OCI-LY7 (cell line): Measurements from ENCODE around the gene ARHGEF3. TPM values are rescaled to one million over a fixed set of nuclear protein-coding genes. Genes with fewer than 3 reads are reported as not detected.
A peak's percentile ranks its signal among the peaks of the same experiment; 100 is the strongest.

Experiments
- BruUV-seq: library from RNA; stranded (reverse); fragments of 400-500 nt; replicated peaks from 2 replicates; lab custom pipeline; 2021; lab: Mats Ljungman, UMichigan
- CTCF ChIA-PET: fragments of 300-600 bp; sonication (Branson Sonifier 250); formaldehyde crosslinking; loops from one replicate; lab custom pipeline; 2022; ENCODE audit warnings: antibody characterized with exemption; ENCODE audit not compliant: unreplicated experiment; lab: Charles Lee
- POLR2A ChIA-PET: fragments of 300-600 bp; sonication (Branson Sonifier 250); formaldehyde crosslinking; loops from one replicate; lab custom pipeline; 2022; ENCODE audit warnings: antibody characterized with exemption; lab: Charles Lee
- DNase-seq: peaks from one replicate; pipeline ENCODE4 v3.0.0-alpha.2; 2015; ENCODE audit warnings: low spot score
- H2AFZ ChIP-seq: fragments of 200-600 bp; sonication (generic), shearing (Covaris generic); 2 replicates; pipeline ENCODE4 v1.6.1; 2014; ENCODE audit warnings: mild to moderate bottlenecking, antibody characterized with exemption, low read length, moderate library complexity
- H3K27ac ChIP-seq: fragments of 200-600 bp; sonication (generic); 2 replicates; pipeline ENCODE4 v1.5.1; 2014; ENCODE audit warnings: mixed run types, low read depth, mild to moderate bottlenecking, moderate library complexity, low read length, inconsistent platforms; ENCODE audit not compliant: poor library complexity, severe bottlenecking
- H3K36me3 ChIP-seq: fragments of 200-600 bp; sonication (generic); 2 replicates; pipeline ENCODE4 v1.6.1; 2014; ENCODE audit warnings: mild to moderate bottlenecking, antibody characterized with exemption, low read length, moderate library complexity, mixed read lengths; ENCODE audit not compliant: insufficient read depth
- H3K4me1 ChIP-seq: fragments of 200-600 bp; sonication (generic); 2 replicates; pipeline ENCODE4 v1.5.1; 2014; ENCODE audit warnings: mild to moderate bottlenecking, low read length; ENCODE audit not compliant: insufficient read depth, poor library complexity, severe bottlenecking
- H3K4me2 ChIP-seq: fragments of 200-600 bp; sonication (generic); 2 replicates; pipeline ENCODE4 v1.6.1; 2014; ENCODE audit warnings: mild to moderate bottlenecking, low read length
- H3K4me3 ChIP-seq: fragments of 200-600 bp; sonication (generic); 2 replicates; pipeline ENCODE4 v1.5.1; 2014; ENCODE audit warnings: mild to moderate bottlenecking, low read depth, low read length; ENCODE audit not compliant: poor library complexity, severe bottlenecking
- H3K79me2 ChIP-seq: fragments of 200-600 bp; sonication (generic); 2 replicates; pipeline ENCODE4 v1.6.1; 2016; ENCODE audit warnings: low read depth, mild to moderate bottlenecking, low read length, moderate library complexity, mixed read lengths; ENCODE audit not compliant: insufficient read depth
- H3K9me2 ChIP-seq: fragments of 200-600 bp; sonication (generic); 2 replicates; pipeline ENCODE4 v1.6.1; 2016; ENCODE audit warnings: mild to moderate bottlenecking, low read length, mixed read lengths; ENCODE audit not compliant: insufficient read depth
- H3K9me3 ChIP-seq: fragments of 200-600 bp; sonication (generic); 2 replicates; pipeline ENCODE4 v1.6.1; 2014; ENCODE audit warnings: mild to moderate bottlenecking, mixed run types, low read length, mixed read lengths
- H4K20me1 ChIP-seq: fragments of 200-600 bp; sonication (generic); 2 replicates; pipeline ENCODE4 v1.6.1; 2014; ENCODE audit warnings: mild to moderate bottlenecking, antibody characterized with exemption, low read length, moderate library complexity, mixed read lengths; ENCODE audit not compliant: insufficient read depth
- EZH2phosphoT487 ChIP-seq: fragments of 200-600 bp; sonication (generic); IDR thresholded peaks from 2 replicates; pipeline ENCODE4 v1.6.1; 2018; ENCODE audit warnings: low read depth, borderline replicate concordance, mild to moderate bottlenecking, mixed run types, antibody characterized with exemption, low read length, moderate library complexity, mixed read lengths
- intact Hi-C: fragments of 100-400 bp; cut with micrococcal nuclease; formaldehyde crosslinking; loops from one replicate; pipeline ENCODE4 v1.10.0; 2022; ENCODE audit not compliant: unreplicated experiment
- total RNA-seq, 2 experiments: library from RNA; depleted of rRNA in 1 of 2; stranded (reverse); fragments of >200 nt in 1 of 2; shearing (Covaris generic) in 1 of 2; gene quantifications; 2 replicates each; pipeline ENCODE4 v1.2.3, GENCODE V29; 2014 to 2022
- TF ChIP-seq, protein P1 (sequence below): fragments of 200-600 bp; sonication (generic); conservative IDR thresholded peaks from 2 replicates; pipeline ENCODE4 v1.5.1; 2014; ENCODE audit warnings: mild to moderate bottlenecking, antibody characterized with exemption, low read length, moderate library complexity, mixed read lengths

ARHGEF3 gene
- total RNA-seq, 2 experiments from 2014 or later: 14.1 to 26.9 TPM

DNA sequence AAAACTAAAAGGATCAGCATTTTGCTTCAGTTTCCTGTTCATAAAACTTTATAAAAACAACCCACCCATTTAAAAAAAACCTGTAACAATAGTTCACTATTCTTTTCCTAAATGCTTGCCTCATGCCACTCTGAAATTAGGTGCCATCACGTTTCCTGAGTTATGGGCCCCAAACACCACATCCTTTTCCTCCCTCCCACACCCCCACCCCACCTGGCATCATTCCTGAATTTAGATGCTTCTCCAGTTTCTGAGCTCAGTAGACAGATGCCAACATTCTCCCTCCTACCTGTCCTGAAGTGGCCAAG lies 11.9 kb upstream of the ARHGEF3 start:
- Histone ChIP-seq H3K9me2 (no peaks in the 10 kb centered on the region), H3K36me3 (no peaks in the 10 kb centered on the region), H3K4me1 (peaks cover 30% of the 10 kb centered on the region), H3K4me3 (no peak overlapping the region), H3K27ac (no peak overlapping the region), H3K79me2 (no peaks in the 10 kb centered on the region), H4K20me1 (peaks cover 5% of the 10 kb centered on the region; the same call in 1 of the 2 replicates), H3K9me3 (no peaks in the 10 kb centered on the region), H2AFZ (no peak overlapping the region), H3K4me2 (peak overlapping the region; percentile 29)
- intact Hi-C loops: no loop called here
- BruUV-seq: no TSS peak
- DNase-seq: no peak
- TF ChIP-seq EZH2phosphoT487: no peak
- TF ChIP-seq, protein P1, sequence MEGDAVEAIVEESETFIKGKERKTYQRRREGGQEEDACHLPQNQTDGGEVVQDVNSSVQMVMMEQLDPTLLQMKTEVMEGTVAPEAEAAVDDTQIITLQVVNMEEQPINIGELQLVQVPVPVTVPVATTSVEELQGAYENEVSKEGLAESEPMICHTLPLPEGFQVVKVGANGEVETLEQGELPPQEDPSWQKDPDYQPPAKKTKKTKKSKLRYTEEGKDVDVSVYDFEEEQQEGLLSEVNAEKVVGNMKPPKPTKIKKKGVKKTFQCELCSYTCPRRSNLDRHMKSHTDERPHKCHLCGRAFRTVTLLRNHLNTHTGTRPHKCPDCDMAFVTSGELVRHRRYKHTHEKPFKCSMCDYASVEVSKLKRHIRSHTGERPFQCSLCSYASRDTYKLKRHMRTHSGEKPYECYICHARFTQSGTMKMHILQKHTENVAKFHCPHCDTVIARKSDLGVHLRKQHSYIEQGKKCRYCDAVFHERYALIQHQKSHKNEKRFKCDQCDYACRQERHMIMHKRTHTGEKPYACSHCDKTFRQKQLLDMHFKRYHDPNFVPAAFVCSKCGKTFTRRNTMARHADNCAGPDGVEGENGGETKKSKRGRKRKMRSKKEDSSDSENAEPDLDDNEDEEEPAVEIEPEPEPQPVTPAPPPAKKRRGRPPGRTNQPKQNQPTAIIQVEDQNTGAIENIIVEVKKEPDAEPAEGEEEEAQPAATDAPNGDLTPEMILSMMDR: no peak
- POLR2A ChIA-PET: interaction anchor here (0.6 to 1.4 kb wide), 9 partner anchors 11 to 432 kb away, joined by 3 to 5 read pairs (median 3); partner anchors contain the start of gene ARHGEF3
- CTCF ChIA-PET: interaction anchor here (0.6 kb wide), 3 partner anchors 175 to 413 kb away, joined by 3 to 6 read pairs (median 3); no protein-coding TSS in a partner anchor

DNA sequence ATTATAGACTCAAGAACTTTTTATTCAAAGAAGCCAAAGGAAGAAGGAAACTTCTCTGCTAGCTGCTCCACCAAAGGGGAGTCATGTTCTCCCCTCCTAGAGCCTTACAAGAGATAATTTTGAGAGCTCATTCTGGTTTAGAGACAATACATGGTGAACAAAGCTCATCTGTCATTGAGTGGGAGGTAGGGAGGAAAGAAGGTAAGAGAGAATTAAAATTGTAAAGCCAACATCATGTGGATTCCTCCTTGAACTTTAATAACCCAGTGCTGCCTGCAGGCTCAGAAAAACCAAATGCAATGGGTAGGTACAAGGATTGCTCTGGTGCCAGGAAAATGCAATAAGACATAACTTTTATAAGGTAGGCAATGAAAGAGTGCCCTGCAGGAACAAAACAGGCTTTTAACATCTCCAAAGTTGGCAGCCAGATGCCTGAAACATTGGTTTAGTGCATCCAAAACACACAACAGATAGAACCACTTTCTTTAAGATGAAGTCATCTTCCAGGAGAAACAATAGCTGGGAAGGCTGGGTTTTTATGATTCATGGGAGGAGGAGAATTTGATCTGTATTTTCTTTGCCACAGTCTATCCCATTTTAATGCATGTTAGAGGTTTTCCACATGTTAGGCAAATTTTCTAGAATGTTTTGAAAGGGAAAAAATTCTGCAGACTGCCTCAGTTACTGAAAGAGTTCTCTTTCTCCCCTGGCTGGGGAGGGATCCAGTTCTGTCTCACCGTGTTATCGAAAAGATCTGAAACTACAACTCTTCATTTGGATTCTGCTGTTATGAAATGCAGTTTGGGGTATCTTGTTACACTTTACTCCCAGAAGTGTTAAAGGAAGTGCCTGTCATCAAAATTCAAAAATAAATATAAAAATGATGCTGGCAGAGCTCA lies 11.3 kb upstream of the ARHGEF3 start:
- DNase-seq: no peak
- Histone ChIP-seq H3K4me1 (peaks cover 30% of the 10 kb centered on the region), H3K4me3 (no peak overlapping the region), H3K79me2 (no peaks in the 10 kb centered on the region), H3K4me2 (peak overlapping the region; percentile 29), H3K27ac (no peak overlapping the region), H4K20me1 (peaks cover 5% of the 10 kb centered on the region; the same call in 1 of the 2 replicates), H3K9me2 (no peaks in the 10 kb centered on the region), H2AFZ (no peak overlapping the region), H3K36me3 (no peaks in the 10 kb centered on the region), H3K9me3 (no peaks in the 10 kb centered on the region)
- ChIA-PET CTCF (interaction anchor here (0.5 to 1.3 kb wide), 4 partner anchors 10 to 203 kb away, joined by 3 read pairs; no protein-coding TSS in a partner anchor), POLR2A (interaction anchor here (0.6 to 1.6 kb wide), 10 partner anchors 10 to 111 kb away, joined by 3 to 14 read pairs (median 4); partner anchors contain the start of gene ARHGEF3)
- no TSS peak for BruUV-seq
- intact Hi-C loops: no loop called here
- TF ChIP-seq, protein P1: no peak
- TF ChIP-seq EZH2phosphoT487: no peak
